DND-41 (cell line): Measurements from ENCODE around the gene PLXNC1.

Experiments used
- ATAC-seq: fragments of 200-7000 bp; cut with Tn5 transposase; 3 replicates; pipeline ENCODE4 v1.9.1; 2021; ENCODE audit warnings: low read depth; ENCODE audit not compliant: insufficient read depth
- DNase-seq: peaks from one replicate; pipeline ENCODE4 v3.0.0-alpha.2; 2020
- H2AFZ ChIP-seq: 2 replicates; pipeline ENCODE4 v1.6.0; 2012; ENCODE audit warnings: low read depth, low read length
- H3K27ac ChIP-seq: 2 replicates; pipeline ENCODE4 v1.5.1; 2012; ENCODE audit warnings: low read length, inconsistent platforms
- H3K27me3 ChIP-seq: fragments of 200-600 bp; sonication (generic); 2 replicates; pipeline ENCODE4 v1.6.0; 2012; ENCODE audit warnings: low read length, mild to moderate bottlenecking, inconsistent platforms; ENCODE audit not compliant: insufficient read depth, poor library complexity
- H3K36me3 ChIP-seq: 2 replicates; pipeline ENCODE4 v1.5.1; 2012; ENCODE audit warnings: low read length, inconsistent platforms; ENCODE audit not compliant: insufficient read depth
- H3K4me1 ChIP-seq: 2 replicates; pipeline ENCODE4 v1.5.1; 2012; ENCODE audit warnings: mild to moderate bottlenecking, low read length; ENCODE audit not compliant: insufficient read depth
- H3K4me2 ChIP-seq: 2 replicates; pipeline ENCODE4 v1.6.0; 2012; ENCODE audit warnings: mild to moderate bottlenecking, moderate library complexity, low read length, inconsistent platforms; ENCODE audit not compliant: insufficient read depth
- H3K4me3 ChIP-seq, 2 experiments: fragments of 200-600 bp in 1 of 2; shearing (Covaris generic) in 1 of 2; 2 replicates each; pipeline ENCODE4 v1.5.1; 2012 to 2016; ENCODE audit warnings: inconsistent platforms in 2 of 2, low read length in 2 of 2, mild to moderate bottlenecking in 2 of 2, low read depth in 1 of 2, moderate library complexity in 1 of 2
- H3K79me2 ChIP-seq: 2 replicates; pipeline ENCODE4 v1.6.0; 2012; ENCODE audit warnings: low read length, inconsistent platforms; ENCODE audit not compliant: insufficient read depth
- H3K9ac ChIP-seq: 2 replicates; pipeline ENCODE4 v1.6.0; 2012; ENCODE audit warnings: low read depth, mild to moderate bottlenecking, inconsistent platforms, low read length, moderate library complexity
- H3K9me3 ChIP-seq: 2 replicates; pipeline ENCODE4 v1.5.1; 2012; ENCODE audit warnings: low read length, moderate library complexity, mild to moderate bottlenecking, inconsistent platforms; ENCODE audit not compliant: insufficient read depth, severe bottlenecking
- H4K20me1 ChIP-seq: 2 replicates; pipeline ENCODE4 v1.6.0; 2012; ENCODE audit warnings: low read length; ENCODE audit not compliant: insufficient read depth
- CTCF ChIP-seq: IDR thresholded peaks from 2 replicates; pipeline ENCODE4 v1.5.1; 2012; ENCODE audit warnings: borderline replicate concordance, low read length, moderate library complexity, mild to moderate bottlenecking; ENCODE audit not compliant: poor library complexity, severe bottlenecking; ENCODE audit errors: extremely low read depth
- EZH2 ChIP-seq: IDR thresholded peaks from 3 replicates; pipeline ENCODE4 v1.6.1; 2012; ENCODE audit warnings: borderline replicate concordance, low read depth, mild to moderate bottlenecking, moderate library complexity, low read length, inconsistent platforms; ENCODE audit not compliant: severe bottlenecking

Gene PLXNC1

GRCh38 chr12:94163850-94164249 is 15.5 kb downstream of the PLXNC1 start:
- no peaks in the 10 kb centered on the region for H4K20me1 ChIP-seq
- H3K79me2 ChIP-seq: no peaks in the 10 kb centered on the region
- no peak overlapping the region for H3K4me2 ChIP-seq
- H3K9me3 ChIP-seq: no peaks in the 10 kb centered on the region
- no peak overlapping the region for H3K4me3 ChIP-seq
- no peaks in the 10 kb centered on the region for H3K36me3 ChIP-seq
- ATAC-seq: no peak
- no peak for DNase-seq
- H3K27me3 ChIP-seq: no peaks in the 10 kb centered on the region
- no peaks in the 10 kb centered on the region for H3K4me1 ChIP-seq
- no peak overlapping the region for H2AFZ ChIP-seq
- H3K9ac ChIP-seq: no peak overlapping the region
- TF ChIP-seq CTCF (no peak), EZH2 (no peak)
- H3K27ac ChIP-seq: no peak overlapping the region

GRCh38 chr12:94165138-94165537 is 16.8 kb downstream of the PLXNC1 start:
- H3K4me3 ChIP-seq: no peak overlapping the region
- no peaks in the 10 kb centered on the region for H3K27me3 ChIP-seq
- no peak overlapping the region for H2AFZ ChIP-seq
- DNase-seq (no peak), ATAC-seq (no peak)
- H4K20me1 ChIP-seq: no peaks in the 10 kb centered on the region
- TF ChIP-seq EZH2 (no peak), CTCF (no peak)
- H3K4me1 ChIP-seq: peaks cover 6% of the 10 kb centered on the region
- H3K9ac ChIP-seq: no peak overlapping the region
- H3K4me2 ChIP-seq: no peak overlapping the region
- H3K36me3 ChIP-seq: no peaks in the 10 kb centered on the region
- H3K9me3 ChIP-seq: no peaks in the 10 kb centered on the region
- H3K27ac ChIP-seq: no peak overlapping the region
- no peaks in the 10 kb centered on the region for H3K79me2 ChIP-seq

- ATAC-seq (no peak), DNase-seq (no peak)
- Histone ChIP-seq H3K4me3 (no peak overlapping the region), H3K9ac (no peak overlapping the region), H2AFZ (no peak overlapping the region), H4K20me1 (no peaks in the 10 kb centered on the region), H3K36me3 (no peaks in the 10 kb centered on the region), H3K27ac (no peak overlapping the region), H3K4me1 (peaks cover 6% of the 10 kb centered on the region), H3K9me3 (no peaks in the 10 kb centered on the region), H3K27me3 (no peaks in the 10 kb centered on the region), H3K79me2 (no peaks in the 10 kb centered on the region), H3K4me2 (no peak overlapping the region)
- no peak for TF ChIP-seq CTCF
These were observed 17.4 kb downstream of the PLXNC1 start for GRCh38 chr12:94165670-94166364.
